Stimulated activated CD4-positive, alpha-beta T cell treated with anti-CD3 and anti-CD28 coated beads, Interleukin-2, amount 100 ng/mL, for 24 hours (primary cell): Measurements from ENCODE around the gene CCDC85C.

Experiments
- DNase-seq, 2 donors: peaks; one replicate each; pipeline ENCODE4 v3.0.0-alpha.2; 2020

Gene CCDC85C

GRCh38 chr14:99519931-99520421 is 84.0 kb downstream of the CCDC85C start:
- DNase-seq, result no peak

GRCh38 chr14:99519347-99519881 is 84.6 kb downstream of the CCDC85C start:
- DNase-seq, result no peak

DNA sequence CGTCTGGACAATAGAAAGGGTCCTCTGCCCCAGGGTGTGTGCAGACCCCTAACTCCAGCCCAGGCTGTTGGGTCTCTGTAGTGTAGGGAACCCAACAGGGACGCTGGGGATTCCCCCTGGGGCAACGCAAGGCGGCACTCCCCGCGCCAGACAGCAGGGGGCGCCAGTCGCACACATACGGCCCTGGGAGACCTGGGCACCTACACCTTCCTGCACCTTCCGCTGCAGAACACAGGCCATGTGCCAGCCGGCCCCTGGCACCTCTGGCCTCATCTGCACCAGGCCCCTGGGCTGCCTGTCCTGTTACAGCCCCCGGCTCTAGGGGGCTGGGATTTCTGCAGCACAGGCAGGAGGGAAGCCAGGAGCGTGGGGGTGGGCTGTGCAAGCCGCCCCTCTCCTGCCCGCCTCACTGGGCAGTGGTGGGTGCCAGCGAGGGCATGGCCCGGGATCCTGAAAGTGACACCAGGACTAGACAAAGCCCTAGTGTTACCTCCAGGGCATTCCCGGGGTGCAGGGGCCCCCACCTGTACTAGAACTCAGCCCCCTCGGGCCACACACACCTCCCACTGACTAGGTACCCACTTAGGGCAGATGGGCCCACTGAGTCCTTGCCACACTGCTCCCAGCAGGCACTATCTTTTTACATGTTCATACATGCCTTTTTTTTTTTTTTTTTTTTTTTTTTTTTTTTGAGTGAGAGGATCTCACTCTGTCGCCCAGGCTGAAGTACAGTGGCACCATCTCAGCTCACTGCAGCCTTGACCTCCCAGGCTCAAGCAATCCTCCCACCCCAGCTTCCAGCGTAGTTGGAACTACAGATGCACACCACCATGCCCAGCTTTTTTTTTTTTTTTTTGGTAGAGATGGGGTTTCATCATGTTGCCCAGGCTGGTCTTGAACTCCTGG is 85.3 kb downstream of the CCDC85C start:
- peak; percentile 88 to 89 for DNase-seq

- DNase-seq, result no peak
Observed at GRCh38 chr14:99517643-99518381, 86.2 kb downstream of the CCDC85C start.

GRCh38 chr14:99516871-99517642 is 87.0 kb downstream of the CCDC85C start:
- DNase-seq, result no peak

DNA sequence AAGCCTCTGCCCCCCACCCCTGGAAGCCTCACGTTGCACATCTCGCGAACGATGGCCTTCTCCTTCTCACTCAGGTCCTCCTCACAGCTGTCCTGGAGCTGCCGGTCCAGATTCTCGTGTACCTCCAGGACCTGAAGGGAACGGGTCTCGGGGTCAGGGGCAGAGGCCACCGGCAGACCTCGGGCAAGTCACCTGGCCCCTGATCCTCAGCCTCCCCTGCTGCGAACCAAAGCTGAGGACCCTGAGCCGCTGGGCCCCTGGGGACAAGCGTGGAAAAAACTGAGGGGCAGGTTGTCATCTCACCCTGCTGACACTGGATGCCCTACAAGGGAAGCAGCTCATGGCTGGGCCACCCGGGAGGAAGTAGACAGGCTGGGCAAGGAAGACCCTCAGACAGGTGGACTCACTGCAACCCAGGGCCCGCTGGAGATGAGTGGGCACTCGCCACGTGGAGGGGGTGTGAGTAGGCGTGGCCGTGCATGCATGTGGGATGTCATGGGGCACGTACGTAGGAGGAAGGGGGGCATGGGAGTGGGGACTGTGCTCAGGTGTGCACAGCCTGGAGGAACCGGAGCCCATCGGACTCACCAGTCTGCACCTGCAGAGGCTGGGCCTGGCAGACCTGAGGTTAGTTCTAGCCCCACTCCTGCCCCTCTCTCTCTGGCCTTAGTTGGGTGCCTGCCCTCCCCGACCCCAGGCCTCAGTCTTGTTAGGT is 87.7 kb downstream of the CCDC85C start:
- no peak for DNase-seq

GRCh38 chr14:99515301-99516155 is 88.5 kb downstream of the CCDC85C start:
- DNase-seq, result no peak

GRCh38 chr14:99514552-99515300 is 89.3 kb downstream of the CCDC85C start:
- DNase-seq, result no peak

GRCh38 chr14:99513946-99514551 is 90.0 kb downstream of the CCDC85C start:
- no peak for DNase-seq

DNA sequence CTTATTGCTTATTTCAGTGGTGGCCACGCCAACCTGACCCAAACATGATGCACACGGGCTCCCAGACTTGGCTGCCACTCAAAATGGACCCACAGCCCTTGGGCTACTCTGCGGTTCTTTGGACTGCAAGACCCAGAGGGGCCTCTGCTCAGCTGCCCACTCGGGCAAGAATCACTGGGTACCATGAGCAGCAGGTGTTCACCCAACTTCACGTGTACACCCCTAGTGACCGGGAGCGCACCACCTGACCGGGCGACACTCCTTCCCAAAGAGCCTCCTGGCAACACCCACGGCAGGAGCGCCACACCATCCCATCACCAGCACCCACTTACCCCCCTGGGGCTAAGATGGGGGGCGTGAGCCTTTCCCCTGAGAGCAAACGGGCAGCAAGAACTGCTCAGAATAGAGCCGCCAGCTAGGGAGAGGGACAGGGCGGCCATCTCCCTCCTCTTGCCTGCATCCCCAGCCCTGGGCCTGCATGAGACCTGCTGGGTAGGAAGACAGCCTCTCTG is 90.8 kb downstream of the CCDC85C start:
- no peak for DNase-seq

- DNase-seq, result no peak
Observed at GRCh38 chr14:99512571-99513182, 91.3 kb downstream of the CCDC85C start.

- no peak for DNase-seq
Observed at GRCh38 chr14:99512110-99512449, 91.9 kb downstream of the CCDC85C start.

GRCh38 chr14:99511421-99512109 is 92.4 kb downstream of the CCDC85C start:
- no peak for DNase-seq

- no peak for DNase-seq
Observed at GRCh38 chr14:99510556-99511139, 93.4 kb downstream of the CCDC85C start.

DNA sequence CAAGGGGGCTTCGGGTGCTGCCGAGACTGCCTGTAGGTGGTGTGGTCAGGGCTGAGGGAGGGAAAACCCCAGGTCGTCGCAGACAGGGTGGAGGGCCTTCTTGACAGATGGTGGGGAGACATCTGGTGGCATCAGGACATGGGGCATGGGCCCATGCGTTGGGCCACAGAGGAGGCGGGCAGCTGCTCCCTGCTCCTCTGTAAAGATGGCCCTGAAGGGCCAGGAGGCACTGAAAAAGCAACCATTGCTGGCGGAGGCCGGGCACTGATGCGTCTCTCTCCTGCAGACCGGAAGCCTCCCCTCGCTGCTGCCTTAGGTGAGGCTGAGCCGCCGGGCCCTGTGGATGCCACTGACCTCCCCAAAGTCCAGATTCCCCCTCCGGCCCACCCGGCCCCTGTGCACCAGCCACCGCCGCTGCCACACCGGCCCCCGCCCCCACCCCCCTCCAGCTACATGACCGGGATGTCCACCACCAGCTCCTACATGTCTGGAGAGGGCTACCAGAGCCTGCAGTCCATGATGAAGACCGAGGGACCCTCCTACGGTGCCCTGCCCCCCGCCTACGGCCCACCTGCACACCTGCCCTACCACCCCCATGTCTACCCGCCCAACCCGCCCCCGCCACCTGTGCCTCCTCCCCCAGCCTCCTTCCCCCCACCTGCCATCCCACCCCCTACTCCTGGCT is 94.0 kb downstream of the CCDC85C start:
- DNase-seq, result no peak

DNA sequence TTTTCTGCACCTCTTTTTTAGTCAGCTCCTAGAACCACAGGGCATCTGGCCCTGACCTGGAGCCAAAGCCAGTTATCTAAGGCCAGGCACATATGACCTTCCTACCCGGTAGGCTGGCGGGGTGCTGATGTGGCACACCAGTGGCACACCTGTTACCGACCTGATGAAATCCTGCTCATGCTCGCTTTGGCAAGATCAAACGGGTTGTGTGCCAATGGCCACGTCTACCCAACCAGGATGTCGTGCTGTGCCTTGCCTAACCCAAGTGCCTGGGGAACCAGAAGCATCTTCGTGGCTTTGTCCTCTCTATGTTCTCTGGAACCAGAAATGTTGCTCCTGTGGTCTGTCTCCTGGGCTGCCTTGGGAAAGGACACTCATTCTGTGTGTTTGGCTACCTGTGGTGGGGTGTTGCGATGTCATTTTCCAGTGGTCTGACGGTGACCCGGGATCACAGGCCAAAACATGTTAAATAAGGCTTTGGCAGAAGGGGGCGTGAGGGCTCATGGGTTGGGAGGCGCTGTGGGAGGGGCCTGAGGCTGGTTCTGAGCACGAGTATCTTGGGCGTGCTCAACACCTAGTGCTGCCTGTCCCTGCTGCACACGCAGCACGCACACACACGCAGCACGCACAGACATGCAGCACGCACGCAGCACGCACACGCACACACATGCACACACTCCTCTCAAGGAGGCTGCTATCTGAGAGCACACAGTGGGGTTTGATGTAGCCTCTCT is 94.9 kb downstream of the CCDC85C start:
- DNase-seq, result peak in 1 of 2 donors; percentile 14
